Glutamatergic neuron (in vitro differentiated cells): Measurements from ENCODE around the gene WWOX. TPM values are rescaled to one million over a fixed set of nuclear protein-coding genes. Genes with fewer than 3 reads are reported as not detected.

Experiments
- DNase-seq: peaks from one replicate; pipeline ENCODE4 v3.0.0; 2022
- H3K27ac Mint-ChIP-seq: one replicate; pipeline ENCODE4 v1.8.0; 2020; ENCODE audit warnings: mild to moderate bottlenecking, mixed read lengths, inconsistent platforms; ENCODE audit not compliant: unreplicated experiment
- H3K27me3 Mint-ChIP-seq: one replicate; pipeline ENCODE4 v1.8.0; 2020; ENCODE audit warnings: mild to moderate bottlenecking, moderate library complexity, mixed read lengths, inconsistent platforms; ENCODE audit not compliant: unreplicated experiment
- H3K36me3 Mint-ChIP-seq: one replicate; pipeline ENCODE4 v1.8.0; 2020; ENCODE audit warnings: mild to moderate bottlenecking, mixed read lengths, inconsistent platforms; ENCODE audit not compliant: unreplicated experiment
- H3K4me1 Mint-ChIP-seq: one replicate; pipeline ENCODE4 v1.8.0; 2020; ENCODE audit warnings: mild to moderate bottlenecking, low read depth, mixed read lengths, inconsistent platforms; ENCODE audit not compliant: unreplicated experiment
- H3K4me3 Mint-ChIP-seq: one replicate; pipeline ENCODE4 v1.8.0; 2020; ENCODE audit warnings: mild to moderate bottlenecking, mixed read lengths, inconsistent platforms; ENCODE audit not compliant: unreplicated experiment
- H3K9me3 Mint-ChIP-seq: one replicate; pipeline ENCODE4 v1.8.0; 2020; ENCODE audit warnings: mild to moderate bottlenecking, moderate library complexity, mixed read lengths, inconsistent platforms; ENCODE audit not compliant: unreplicated experiment
- CTCF ChIP-seq: fragments of 200-600 bp; sonication (generic); IDR thresholded peaks from one replicate; pipeline ENCODE4 v1.5.0; 2021; ENCODE audit not compliant: partially characterized antibody, unreplicated experiment
- total RNA-seq: library from RNA; stranded (reverse); fragmentation: NEBNext Ultra II Directional; extraction: Animal tissue kit (Norgen Biotek cat#: 25700); gene quantifications from one replicate; pipeline ENCODE4 v1.2.1, GENCODE V29; 2021; ENCODE audit not compliant: unreplicated experiment

WWOX gene
- total RNA-seq, 1 donor from 2014 or later = 10.3 TPM

- Mint-ChIP-seq H3K36me3 (no peaks in the 10 kb centered on the region), H3K4me1 (peaks cover 3% of the 10 kb centered on the region), H3K4me3 (no peak overlapping the region), H3K27ac (no peak overlapping the region), H3K9me3 (peaks cover 2% of the 10 kb centered on the region), H3K27me3 (peaks cover 3% of the 10 kb centered on the region)
- DNase-seq = no peak
- TF ChIP-seq CTCF = no peak
Observed at GRCh38 chr16:78656887-78657286, 557.4 kb downstream of the WWOX start.

DNA sequence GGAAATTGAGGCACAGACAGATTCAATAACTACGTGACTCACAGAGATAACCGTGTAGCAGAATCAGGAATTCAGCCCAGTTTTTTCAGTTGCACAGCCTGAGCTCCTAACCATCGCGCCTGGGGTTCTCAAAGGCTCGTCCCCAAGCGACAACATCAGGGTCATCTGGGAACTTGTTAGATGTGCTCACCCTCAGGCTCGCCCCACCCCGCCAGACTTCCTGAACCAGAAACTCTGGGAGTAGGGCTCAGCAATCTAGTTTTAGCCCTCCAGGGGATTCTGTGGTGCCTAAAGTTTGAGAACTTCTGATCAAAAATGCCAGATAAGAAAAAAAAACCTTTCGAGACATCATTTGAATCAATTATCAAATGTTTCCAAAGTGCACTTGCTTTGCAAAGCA, 559.8 kb downstream of the WWOX start:
- Mint-ChIP-seq H3K4me3 (no peak overlapping the region), H3K9me3 (peaks cover 2% of the 10 kb centered on the region), H3K36me3 (no peaks in the 10 kb centered on the region), H3K4me1 (peaks cover 3% of the 10 kb centered on the region), H3K27me3 (peaks cover 3% of the 10 kb centered on the region), H3K27ac (no peak overlapping the region)
- no peak for DNase-seq
- TF ChIP-seq CTCF = no peak

DNA sequence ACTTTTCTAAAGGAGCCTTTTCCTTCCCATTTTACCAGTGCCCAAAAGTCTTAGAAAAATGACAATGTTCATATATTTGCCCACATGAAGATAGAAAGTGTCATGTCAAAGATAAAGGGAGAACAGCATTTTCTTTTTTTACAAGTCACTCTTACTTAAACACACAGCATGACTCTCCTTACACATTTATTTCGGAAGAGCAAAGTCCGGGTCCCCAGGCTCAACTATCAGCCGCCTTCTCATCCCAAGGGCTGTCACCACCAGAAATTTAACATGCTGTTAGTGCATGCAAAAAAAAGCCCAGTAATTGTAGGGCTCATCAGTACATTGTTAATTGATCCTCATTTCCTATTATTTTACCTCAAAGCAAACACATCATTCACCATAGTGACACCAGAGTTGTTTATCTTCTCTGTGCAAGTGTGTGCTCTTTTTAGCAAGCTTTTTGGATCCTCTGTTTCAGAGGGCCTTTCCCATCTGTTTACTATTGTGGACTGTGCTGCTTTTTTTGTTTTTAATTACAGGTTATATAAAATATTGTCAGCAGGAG, 560.3 kb downstream of the WWOX start:
- peaks cover 3% of the 10 kb centered on the region for H3K27me3 Mint-ChIP-seq
- no peak for DNase-seq
- no peaks in the 10 kb centered on the region for H3K36me3 Mint-ChIP-seq
- H3K4me1 Mint-ChIP-seq = peaks cover 3% of the 10 kb centered on the region
- no peak for TF ChIP-seq CTCF
- H3K9me3 Mint-ChIP-seq = peaks cover 2% of the 10 kb centered on the region
- H3K27ac Mint-ChIP-seq = no peak overlapping the region
- no peak overlapping the region for H3K4me3 Mint-ChIP-seq

GRCh38 chr16:78660795-78661194, 561.3 kb downstream of the WWOX start:
- no peaks in the 10 kb centered on the region for H3K36me3 Mint-ChIP-seq

DNA sequence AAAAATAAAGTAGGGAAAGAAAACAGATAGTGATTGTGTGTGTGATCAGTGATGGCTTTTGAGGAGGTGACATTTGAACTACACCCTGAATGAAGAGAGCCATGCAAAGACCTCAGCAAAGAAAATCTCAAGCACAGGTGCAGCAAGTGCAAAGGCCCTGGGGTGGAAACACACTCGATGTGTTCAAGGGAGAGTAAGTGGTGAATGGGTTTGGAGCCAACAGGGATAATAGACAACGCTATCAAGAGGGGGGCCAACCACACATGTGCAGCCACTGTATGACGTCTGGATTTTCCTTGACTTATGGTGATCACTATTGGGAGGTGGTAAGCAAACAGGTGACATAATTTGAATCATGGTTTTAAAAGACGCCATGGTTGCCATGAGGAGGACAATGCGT, 564.2 kb downstream of the WWOX start:
- no peak for TF ChIP-seq CTCF
- H3K36me3 Mint-ChIP-seq = no peaks in the 10 kb centered on the region
- H3K27me3 Mint-ChIP-seq = no peaks in the 10 kb centered on the region
- no peak for DNase-seq
- H3K4me3 Mint-ChIP-seq = no peak overlapping the region
- no peaks in the 10 kb centered on the region for H3K9me3 Mint-ChIP-seq
- H3K27ac Mint-ChIP-seq = no peak overlapping the region
- peaks cover 7% of the 10 kb centered on the region for H3K4me1 Mint-ChIP-seq

More at GRCh38 chr16:78660795-78661194, 561.3 kb downstream of the WWOX start:
- H3K9me3 Mint-ChIP-seq = peaks cover 2% of the 10 kb centered on the region
- peaks cover 3% of the 10 kb centered on the region for H3K4me1 Mint-ChIP-seq
- no peak for DNase-seq
- no peak for TF ChIP-seq CTCF
- no peak overlapping the region for H3K4me3 Mint-ChIP-seq
- peaks cover 1% of the 10 kb centered on the region for H3K27me3 Mint-ChIP-seq
- H3K27ac Mint-ChIP-seq = no peak overlapping the region
